Measurements from ENCODE around the gene SCYGR3.
"Not testable (repeated sequence)": the region's sequence is repeated elsewhere in the genome, so short reads cannot be mapped to it uniquely, and the experiment has no call there.

The SCYGR3 gene

DNA sequence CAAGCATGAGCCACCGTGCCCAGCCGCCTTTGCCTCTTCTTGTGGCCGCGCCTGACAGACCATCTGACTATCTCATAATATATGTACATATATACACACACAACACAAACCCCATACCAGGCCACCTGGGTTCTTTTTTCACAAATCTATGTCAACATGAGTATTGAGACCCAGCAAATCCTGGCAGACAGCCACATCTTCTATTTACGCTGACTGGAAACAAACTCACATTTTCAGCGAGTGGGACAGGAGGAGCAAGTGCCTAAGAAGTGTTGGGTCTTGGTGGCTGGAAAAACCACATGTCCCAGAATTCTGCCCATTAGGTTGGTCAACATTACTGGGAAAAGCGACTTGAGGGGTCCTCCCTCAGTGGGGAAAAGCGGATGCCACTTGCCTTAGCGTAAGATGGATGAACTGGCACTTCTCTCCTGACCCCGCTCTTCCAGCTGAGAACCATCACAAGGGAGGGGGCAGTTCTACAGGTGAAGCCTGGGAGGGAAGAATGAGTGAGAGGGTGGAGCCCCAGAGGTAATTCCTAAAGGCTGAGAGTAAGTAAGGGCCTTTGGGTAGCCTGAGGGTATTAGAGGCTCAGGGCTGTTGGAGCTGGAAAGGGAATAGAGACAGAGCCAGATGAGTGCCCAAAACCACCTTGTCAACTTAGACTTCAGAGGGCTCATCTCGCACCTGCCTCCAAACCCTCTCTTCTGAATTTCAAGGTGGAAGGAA lies 1.9 kb downstream of the SCYGR3 start:
- DNase-seq: no peak

DNA sequence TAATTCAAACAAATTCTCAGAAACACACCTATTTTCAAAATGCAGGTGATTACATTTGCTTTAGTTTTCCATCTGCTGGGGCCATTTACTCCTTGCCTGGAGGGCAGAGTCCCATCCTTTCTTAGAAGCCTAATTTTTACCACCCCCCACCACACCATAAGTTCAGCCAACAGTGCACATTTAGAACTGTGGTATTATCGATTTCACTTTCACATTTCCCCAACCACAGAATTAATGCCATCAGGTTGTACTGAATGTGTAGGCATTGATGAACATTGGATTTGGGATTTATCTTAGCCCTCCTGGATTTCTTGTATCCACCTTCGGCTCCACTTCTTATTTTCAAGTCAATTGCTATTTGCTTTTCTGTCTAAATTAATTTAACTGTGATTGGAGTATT lies 4.5 kb downstream of the SCYGR3 start:
- DNase-seq: no peak

DNA sequence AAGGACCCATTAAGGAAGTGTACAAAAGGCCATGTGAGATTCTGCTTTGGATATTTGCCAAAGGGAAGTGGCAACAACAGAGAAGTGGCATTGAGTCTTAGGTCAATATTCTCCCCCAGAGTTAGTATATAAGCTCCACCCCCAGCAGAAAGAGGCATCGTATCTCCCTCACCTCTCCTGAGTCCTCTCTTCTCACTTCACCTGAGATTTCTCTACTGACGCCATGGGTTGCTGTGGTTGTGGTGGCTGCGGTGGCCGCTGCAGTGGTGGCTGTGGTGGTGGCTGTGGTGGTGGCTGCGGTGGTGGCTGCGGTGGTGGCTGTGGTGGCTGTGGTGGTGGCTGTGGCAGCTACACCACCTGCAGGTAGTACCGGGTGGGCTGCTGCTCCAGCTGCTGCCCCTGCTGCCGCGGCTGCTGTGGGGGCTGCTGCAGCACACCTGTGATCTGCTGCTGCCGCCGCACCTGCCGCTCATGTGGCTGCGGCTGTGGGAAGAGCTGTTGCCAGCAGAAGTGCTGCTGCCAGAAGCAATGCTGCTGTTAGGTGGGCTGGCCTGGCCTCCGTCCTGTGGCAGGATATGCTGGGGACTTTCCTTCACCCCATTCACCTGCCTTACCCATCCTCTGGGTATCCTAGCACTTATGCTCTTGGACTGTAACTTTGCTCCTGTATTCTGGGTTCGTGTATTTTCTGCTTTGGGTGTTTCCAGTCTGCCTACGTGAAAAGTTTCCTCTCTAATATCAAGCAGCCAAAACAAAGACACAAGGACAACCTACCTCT lies 5.9 kb downstream of the SCYGR3 start:
- no peak for DNase-seq

DNA sequence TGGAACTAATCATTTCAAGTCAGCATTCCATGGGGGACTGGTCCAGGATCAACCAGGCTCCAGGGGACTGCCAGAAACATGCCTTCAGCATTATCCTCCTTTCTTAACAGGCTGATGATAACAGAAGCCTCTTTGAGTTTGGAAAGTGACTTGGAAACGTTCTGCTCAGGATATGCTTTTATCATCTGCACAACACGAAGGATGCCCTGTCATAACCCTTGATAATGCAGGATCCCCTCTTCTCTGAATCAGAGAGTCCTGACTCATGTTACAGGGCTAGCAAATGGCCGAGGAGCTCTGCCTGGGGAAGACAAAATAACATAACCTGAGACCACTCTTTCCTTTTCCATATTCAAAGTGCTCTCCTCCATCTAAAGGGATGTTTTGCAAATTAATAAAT lies 6.7 kb downstream of the SCYGR3 start:
- DNase-seq: no peak

DNA sequence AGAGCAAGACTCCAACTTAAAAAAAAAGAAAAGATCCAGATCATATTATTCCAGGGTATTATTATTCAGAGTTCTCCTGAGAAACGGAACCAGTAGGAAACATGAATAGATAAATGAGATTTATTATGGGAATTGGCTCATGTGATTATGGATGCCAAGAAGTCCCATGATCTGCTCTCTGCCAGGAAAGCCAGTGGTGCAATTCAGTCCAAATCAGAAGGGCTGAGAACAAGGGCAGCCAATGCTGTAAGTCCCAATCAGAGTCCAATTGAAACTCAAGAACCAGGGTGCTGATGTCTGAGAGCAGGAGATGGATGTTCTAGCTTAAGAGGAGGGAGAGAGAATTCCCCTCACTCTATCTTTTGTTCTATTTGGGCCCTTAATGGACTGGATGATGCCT lies 8.2 kb downstream of the SCYGR3 start:
- DNase-seq: no peak

DNA sequence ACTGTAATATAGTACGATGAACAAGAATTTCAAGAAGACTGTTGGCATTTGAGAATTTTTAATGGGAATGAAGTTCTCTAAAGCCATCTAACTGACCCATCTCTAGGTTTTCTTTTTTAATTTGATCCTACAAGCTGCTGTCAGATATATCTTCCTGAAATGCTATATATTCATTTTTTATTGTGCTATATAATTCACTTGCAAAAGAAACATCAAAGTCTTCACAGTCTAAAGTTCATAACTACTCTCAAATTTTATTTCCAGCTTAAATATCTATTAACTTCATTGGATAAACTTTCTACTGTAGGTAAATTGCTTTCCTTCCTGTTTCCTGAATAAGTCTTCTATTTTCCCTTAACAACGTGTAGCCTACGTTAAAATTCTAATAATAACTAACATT lies 12.3 kb downstream of the SCYGR3 start:
- DNase-seq: no peak

DNA sequence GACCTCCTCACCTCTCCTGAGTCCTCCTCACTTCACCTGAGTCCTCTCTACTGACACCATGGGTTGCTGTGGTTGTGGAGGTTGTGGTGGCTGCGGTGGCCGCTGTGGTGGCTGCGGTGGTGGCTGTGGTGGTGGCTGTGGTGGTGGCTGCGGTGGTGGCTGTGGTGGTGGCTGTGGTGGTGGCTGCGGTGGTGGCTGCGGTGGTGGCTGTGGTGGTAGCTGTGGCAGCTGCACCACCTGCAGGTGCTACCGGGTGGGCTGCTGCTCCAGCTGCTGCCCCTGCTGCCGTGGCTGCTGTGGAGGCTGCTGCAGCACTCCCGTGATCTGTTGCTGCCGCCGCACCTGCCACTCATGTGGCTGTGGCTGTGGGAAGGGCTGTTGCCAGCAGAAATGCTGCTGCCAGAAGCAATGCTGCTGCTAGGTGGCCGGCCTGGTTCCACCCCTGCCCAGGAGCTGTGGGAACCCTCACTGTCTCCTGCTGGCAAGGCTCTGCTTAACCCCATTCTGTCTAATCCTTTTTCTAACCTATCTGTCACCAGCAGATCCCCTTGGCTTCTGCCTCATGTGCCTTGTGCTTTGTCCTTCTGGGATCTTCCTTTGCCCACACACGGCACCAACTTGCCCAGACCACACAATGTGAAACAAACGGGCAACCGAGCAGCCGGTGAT lies 15.7 kb downstream of the SCYGR3 start, which contains the start of gene SCYGR2:
Gene SCYGR2 (plus strand): TSS at position 59 of the 669 bp plus-strand sequence. CDS start 0 bp downstream, at position 59.
- DNase-seq: not testable (repeated sequence)

DNA sequence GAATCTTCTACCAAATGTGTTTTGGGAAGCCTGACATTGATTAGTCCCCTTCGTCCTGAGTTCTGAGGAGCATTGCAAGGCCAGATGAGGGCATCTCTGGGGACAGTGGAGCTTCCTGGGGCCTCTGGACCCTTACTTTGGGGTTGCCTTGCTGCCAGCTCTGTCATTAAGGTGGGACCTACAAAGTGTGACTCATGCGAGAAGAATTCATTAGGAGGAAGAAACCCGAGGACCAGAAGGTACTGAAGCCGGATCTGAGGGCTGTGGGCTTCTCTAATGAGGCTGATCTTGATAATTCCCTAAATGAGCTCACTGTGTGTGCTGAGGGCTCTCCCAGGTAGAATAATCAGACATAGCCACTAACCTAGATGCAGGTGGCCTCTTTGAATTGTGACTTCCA lies 16.6 kb downstream of the SCYGR3 start:
- no peak for DNase-seq

DNA sequence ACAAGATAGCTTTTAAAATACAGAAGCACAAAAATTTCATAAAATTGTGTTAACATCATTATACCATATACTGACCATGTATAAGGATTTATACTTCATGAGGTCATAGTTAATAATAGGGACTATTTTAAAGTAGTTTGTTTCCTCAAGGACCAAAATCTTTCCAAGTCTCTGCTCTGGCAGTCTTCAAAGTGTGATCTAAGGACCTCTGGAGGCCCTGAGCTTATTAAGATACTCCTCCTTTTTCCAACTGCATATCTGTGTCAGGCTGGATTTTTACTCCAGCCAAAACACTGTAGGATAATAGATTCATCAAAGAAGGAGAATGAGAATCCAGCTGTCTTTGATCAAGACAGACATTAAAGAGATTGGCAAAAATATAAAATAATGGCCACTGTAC lies 17.6 kb downstream of the SCYGR3 start:
- no peak for DNase-seq

DNA sequence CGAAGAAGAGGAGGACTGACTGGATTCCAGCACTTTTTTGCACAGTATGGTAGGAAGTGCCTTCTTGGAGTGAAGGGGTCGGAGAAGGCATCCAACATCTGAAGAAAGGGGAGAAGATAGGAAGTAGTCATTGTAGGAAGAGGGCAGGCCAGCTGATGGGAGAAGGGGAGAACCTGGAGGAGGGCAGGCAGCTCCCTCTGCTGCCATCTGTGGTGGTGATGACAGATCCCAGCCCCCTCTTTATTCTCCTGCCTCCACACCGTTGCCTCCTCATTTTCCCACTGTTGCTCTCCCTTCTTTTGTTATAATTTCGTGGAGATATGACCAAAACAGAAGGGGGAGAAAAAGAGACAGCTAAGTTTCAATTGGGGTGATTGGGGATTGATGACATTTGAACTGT lies 18.8 kb downstream of the SCYGR3 start:
- DNase-seq: no peak

DNA sequence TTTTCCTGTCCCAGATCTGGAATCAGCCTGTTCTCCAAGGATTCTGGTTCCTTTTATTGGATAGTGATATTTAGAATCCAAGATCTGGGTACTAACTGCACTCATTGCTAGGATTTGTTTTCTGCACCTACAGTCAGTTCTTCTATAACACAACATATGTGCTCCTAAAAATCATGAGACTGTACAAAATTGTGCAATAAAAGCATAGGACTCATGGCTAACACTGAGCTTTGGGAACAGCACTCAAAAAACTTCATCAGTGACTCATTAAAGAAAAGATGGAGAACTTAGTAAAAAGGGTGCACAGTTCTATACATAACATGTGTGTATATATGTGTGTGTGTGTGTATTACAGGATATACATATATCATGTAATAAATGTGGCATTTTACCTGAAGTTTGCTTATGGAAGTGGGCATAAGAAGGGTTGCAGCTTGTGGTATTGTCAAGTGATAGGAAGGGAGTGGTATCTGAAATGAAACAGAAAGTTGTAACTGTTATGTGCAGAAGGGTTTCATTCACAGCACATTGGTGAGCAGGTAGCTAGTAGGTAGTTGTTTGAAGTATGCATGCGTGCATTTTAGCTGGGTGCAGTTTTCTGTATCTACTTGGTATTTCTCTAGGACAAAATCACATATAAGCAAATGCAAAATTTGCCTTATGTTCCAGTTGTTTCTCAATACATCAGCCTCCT lies 21.8 kb downstream of the SCYGR3 start:
- DNase-seq: no peak

DNA sequence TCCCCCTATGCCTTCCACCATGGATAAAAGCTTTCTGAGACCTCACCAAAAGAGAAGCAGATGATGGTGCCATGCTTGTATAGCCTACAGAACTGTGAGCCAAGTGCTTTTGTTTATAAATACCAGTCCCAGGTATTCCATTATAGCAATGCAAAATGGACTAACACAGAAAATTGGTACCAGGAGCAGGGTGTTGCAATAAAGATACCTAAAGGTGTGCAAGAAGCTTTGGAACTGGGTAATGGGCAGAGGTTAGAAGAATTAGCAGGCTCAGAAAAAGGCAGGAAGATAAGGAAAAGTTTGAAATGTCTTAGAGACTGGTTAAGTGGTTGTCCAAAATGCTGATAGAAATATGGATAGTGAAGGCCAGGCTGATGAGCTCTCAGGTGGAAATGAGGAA lies 32.3 kb downstream of the SCYGR3 start:
- no peak for DNase-seq

DNA sequence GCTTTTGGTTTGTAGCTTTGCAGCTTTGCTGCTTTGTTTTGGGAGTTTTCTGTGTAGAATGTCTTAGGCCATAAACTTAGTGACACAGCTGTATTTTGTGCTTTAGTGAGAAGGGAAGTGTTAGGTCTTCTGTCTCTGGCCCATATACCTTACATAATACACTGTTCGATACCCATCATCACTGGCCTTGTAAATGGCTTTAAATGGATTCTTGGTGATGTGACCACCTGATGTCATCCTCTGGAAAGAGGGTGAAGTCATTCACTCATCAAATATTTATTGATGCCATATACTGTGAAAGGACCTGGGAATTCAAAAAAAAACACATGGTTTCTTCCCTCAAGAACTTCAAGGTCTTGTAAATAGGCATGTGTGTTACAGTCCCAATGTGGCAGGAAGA lies 34.8 kb downstream of the SCYGR3 start:
- no peak for DNase-seq

DNA sequence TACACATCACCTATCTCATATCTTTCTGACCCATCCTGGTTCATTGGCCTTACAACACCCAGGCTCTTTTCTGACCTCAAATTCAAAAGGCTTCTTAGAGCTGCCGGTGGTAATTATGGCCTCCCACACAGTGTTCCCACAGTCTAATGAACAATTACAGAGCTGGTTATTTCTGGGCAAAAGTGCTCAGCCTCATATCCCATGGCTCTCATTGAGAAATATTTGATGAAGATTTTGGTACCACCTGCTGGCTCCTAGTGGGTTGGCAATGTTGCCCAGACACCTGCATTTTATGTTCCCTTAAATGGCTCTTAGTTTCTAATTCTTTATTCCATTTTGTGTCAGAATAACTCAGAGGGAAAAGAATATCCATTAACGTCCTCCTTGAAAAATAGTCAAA lies 36.0 kb downstream of the SCYGR3 start:
- DNase-seq: no peak

DNA sequence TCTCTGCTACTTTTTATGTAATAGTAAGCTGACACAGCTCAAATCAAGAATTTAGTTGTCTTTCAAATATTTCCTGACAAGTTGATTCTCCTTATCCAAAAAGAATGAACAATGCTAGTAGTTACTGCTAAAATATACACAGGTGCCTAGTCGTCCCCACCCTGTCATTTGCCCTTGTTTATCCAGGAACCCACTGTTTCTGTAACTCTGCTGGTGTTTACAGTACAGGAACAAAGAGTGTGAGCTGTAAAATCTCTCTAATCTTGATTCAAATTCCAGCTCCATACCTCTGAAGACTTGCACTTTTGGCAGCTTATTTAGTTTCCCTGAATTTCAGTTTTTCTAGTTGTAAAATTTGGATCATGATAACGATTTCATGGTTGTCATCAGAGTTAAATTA lies 37.1 kb downstream of the SCYGR3 start:
- DNase-seq: no peak

DNA sequence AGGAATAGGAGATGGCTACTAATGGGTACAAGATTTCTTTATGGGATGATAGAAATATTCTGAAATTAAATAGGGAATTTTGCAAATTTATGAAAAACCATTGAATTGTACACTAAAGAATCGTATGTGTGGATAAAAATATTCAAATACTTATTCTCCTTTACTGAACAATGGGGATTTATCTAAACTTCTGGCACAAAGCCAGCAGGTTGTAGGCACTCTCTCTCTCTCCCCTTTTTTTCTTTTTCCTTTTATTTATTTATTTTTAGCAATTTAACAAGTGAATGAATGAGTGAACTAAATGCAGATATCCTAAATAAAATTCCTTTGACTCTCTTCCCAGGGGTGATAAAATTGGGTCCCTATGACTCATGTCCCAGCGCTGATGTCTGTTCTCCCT lies 37.8 kb downstream of the SCYGR3 start:
- no peak for DNase-seq

DNA sequence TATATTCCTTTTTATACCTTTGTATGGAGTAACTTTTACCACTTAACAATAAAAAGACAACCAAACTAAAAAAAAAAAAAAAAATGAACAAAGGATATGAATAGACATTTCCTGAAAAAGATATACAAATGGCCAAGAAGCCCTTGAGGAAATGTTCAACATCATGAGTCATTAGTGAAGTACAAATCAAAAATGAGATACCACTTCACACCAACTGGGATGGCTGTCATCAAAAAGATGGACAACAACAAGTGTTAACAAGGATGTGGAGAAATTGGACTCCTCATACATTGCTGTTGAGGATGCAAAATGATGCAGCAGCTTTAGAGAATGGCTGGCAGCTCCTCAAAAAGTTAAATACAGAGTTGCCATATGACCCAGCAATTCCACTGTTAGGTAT lies 38.5 kb downstream of the SCYGR3 start:
- no peak for DNase-seq

DNA sequence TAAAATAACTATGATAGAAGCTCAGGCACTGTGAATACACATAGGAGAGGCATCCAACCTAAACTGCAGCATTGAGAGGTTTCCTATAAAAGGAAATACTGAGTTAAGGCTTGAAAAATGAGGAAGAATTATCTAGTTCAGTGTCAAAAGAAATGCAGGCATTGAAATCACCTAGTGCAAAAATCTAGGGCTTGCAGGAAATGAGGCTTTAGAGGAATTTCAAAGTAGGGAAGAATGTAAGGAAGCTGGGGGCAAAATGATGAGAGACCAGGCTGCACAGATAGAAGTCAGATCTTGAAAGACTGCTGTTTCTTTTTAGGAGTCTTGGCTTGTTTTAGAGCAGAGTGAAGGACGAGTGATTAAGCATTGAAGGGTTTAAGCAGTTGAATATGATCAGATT lies 44.0 kb downstream of the SCYGR3 start:
- no peak for DNase-seq

DNA sequence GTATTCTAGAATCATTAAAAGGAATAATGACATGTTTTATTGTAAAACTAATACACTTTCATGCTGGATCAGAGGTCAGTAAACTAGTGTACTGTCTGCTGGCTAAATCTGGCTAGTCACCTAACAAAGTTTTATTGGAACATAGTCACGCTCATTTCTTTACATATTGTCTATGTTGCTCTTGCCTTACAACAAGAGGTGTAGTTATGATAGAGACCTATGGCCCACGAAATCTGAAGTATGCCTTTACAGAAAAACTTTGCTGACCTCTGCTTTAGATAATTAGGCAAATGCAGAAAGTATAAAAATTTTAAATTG lies 45.8 kb downstream of the SCYGR3 start:
- DNase-seq: no peak

DNA sequence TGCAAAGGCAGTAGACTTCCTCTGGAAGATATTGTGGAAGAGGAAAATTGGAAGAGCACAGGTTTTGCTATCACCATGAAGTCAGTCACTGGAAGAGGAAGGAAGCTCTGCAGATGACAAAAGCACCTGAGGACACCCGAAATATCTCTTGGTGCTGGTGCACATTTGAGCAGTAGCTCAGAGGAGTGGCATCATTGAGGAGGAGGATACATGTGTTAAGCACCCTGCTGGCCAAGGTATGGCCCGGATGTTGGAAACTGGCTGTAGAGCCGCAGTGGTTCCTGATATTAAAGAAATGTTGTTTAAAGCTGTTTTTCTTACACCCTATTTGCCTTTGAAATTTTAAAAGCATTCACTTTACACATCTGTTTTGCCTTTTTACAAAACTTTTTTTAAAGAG lies 48.6 kb downstream of the SCYGR3 start:
- DNase-seq: no peak

DNA sequence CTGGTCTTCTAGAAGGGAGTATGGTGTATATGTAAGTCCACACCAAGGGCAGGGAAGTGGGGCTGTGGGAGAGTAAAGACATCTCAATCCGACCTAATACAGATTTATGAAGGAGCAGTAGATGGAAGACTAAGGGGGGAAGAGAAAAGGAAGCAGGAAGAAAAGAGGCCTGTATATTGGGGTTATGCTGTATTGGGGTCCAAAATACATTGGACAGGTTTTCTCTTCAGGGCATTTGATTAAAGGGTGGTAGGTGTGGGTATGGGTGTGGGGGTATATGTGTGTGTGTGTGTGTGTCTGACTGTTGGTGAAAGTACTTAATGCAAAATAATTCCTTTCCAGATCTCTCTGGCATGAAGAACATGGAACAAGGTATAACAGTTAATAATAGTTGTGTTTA lies 49.6 kb downstream of the SCYGR3 start:
- no peak for DNase-seq
